HepG2 (cell line): ENCODE results near the gene CDYL. TPM values are rescaled to one million over a fixed set of nuclear protein-coding genes. Genes with fewer than 3 reads are reported as not detected.

Experiments
- ATAD3A ChIP-seq: sonication (generic); formaldehyde crosslinking; IDR thresholded peaks from 2 replicates; pipeline ENCODE4 v1.4.0; 2020; ENCODE audit warnings: missing genetic modification reagents
- CC2D1A ChIP-seq: sonication (generic); formaldehyde crosslinking; IDR thresholded peaks from 2 replicates; pipeline ENCODE4 v1.8.1; 2023; ENCODE audit warnings: mild to moderate bottlenecking, missing genetic modification reagents
- HCFC1 ChIP-seq: fragments of 150-350 bp; IDR thresholded peaks from 2 replicates; pipeline ENCODE4 v1.6.1; 2014; ENCODE audit warnings: low read depth, low read length
- HOXA5 ChIP-seq: sonication (generic); formaldehyde crosslinking; IDR thresholded peaks from 2 replicates; pipeline ENCODE4 v1.4.0; 2020; ENCODE audit warnings: missing genetic modification reagents
- HOXA7 ChIP-seq: sonication (generic); formaldehyde crosslinking; IDR thresholded peaks from 2 replicates; pipeline ENCODE4 v1.8.1; 2022; ENCODE audit warnings: mild to moderate bottlenecking, missing genetic modification reagents, moderate library complexity
- JUND ChIP-seq: sonication (generic); formaldehyde crosslinking; IDR thresholded peaks from 2 replicates; pipeline ENCODE4 v1.8.0; 2022; ENCODE audit warnings: mild to moderate bottlenecking, missing genetic modification reagents
- NFIB ChIP-seq: sonication (generic); formaldehyde crosslinking; IDR thresholded peaks from 2 replicates; pipeline ENCODE4 v1.9.0; 2021; ENCODE audit warnings: missing genetic modification reagents, mild to moderate bottlenecking, borderline replicate concordance
- POGZ ChIP-seq: sonication (generic); formaldehyde crosslinking; IDR thresholded peaks from 2 replicates; pipeline ENCODE4 v1.4.0; 2020; ENCODE audit warnings: mild to moderate bottlenecking, missing genetic modification reagents
- SAFB2 ChIP-seq: sonication (generic); formaldehyde crosslinking; IDR thresholded peaks from 2 replicates; pipeline ENCODE4 v1.5.1; 2020; ENCODE audit warnings: missing genetic modification reagents, low read depth, mild to moderate bottlenecking, borderline replicate concordance
- SMAD9 ChIP-seq: sonication (generic); formaldehyde crosslinking; IDR thresholded peaks from 2 replicates; pipeline ENCODE4 v1.5.1; 2020; ENCODE audit warnings: mild to moderate bottlenecking, missing genetic modification reagents
- ZBTB8A ChIP-seq: sonication (generic); formaldehyde crosslinking; IDR thresholded peaks from 2 replicates; pipeline ENCODE4 v1.4.0; 2020; ENCODE audit warnings: mild to moderate bottlenecking, low read depth, missing genetic modification reagents, borderline replicate concordance
- ZEB1 ChIP-seq: IDR thresholded peaks from 2 replicates; pipeline ENCODE4 v1.6.1; 2012; ENCODE audit warnings: mild to moderate bottlenecking, low read depth, inconsistent platforms; ENCODE audit not compliant: insufficient replicate concordance
- ZFP41 ChIP-seq: sonication (generic); formaldehyde crosslinking; IDR thresholded peaks from 2 replicates; pipeline ENCODE4 v1.4.0; 2020; ENCODE audit warnings: mild to moderate bottlenecking, missing genetic modification reagents, borderline replicate concordance
- ZNF260 ChIP-seq: sonication (generic); formaldehyde crosslinking; IDR thresholded peaks from 2 replicates; pipeline ENCODE4 v1.4.0; 2020; ENCODE audit warnings: missing genetic modification reagents, low read depth, mild to moderate bottlenecking, borderline replicate concordance
- ZNF333 ChIP-seq: sonication (generic); formaldehyde crosslinking; IDR thresholded peaks from 2 replicates; pipeline ENCODE4 v1.4.0; 2020; ENCODE audit warnings: mild to moderate bottlenecking, missing genetic modification reagents, borderline replicate concordance
- polyA plus RNA-seq, 8 experiments: library from polyadenylated mRNA; depleted of rRNA in 3 of 8; stranded (reverse) in 7 of 8; unstranded in 1 of 8; fragments of >200 nt; fragmentation: Illumina TruSeq in 4 of 8; extraction: Trizol in 4 of 8; gene quantifications; 2 replicates each; pipeline versions ENCODE4 v1.2.1 to v1.2.3, GENCODE V29; 2011 to 2016; ENCODE audit warnings: low read depth in 4 of 8, missing spikeins in 1 of 8, mixed read lengths in 1 of 8; ENCODE audit not compliant: insufficient read depth in 1 of 8
- total RNA-seq, 5 experiments: library from RNA; depleted of rRNA; stranded (reverse); fragments of >200 nt; fragmentation: Illumina TruSeq; extraction: Trizol; gene quantifications; 2 replicates each; pipeline ENCODE4 v1.2.3, GENCODE V29; 2016; ENCODE audit warnings: low read depth in 1 of 5
- TF ChIP-seq, protein P1 (sequence below): IDR thresholded peaks from 2 replicates; pipeline ENCODE4 v1.6.1; 2016; ENCODE audit warnings: mild to moderate bottlenecking, missing biosample characterization, missing genetic modification reagents
- TF ChIP-seq, protein P2 (sequence below), 2 experiments: sonication (generic) in 1 of 2; formaldehyde crosslinking in 1 of 2; IDR thresholded peaks; 2 replicates each; pipeline versions ENCODE4 v1.6.1 to v1.9.0; 2014 to 2022; ENCODE audit warnings: antibody characterized with exemption in 1 of 2, borderline replicate concordance in 1 of 2, inconsistent platforms in 1 of 2, low read depth in 1 of 2, missing genetic modification reagents in 1 of 2
- TF ChIP-seq, protein P3 (sequence below): sonication (generic); formaldehyde crosslinking; IDR thresholded peaks from 2 replicates; pipeline ENCODE4 v1.8.1; 2023; ENCODE audit warnings: mild to moderate bottlenecking, missing genetic modification reagents
- TF ChIP-seq, protein P4 (sequence below): IDR thresholded peaks from 2 replicates; pipeline ENCODE4 v1.6.1; 2016; ENCODE audit warnings: mild to moderate bottlenecking

CDYL gene
- total and polyA plus RNA-seq, 2 of the 13 experiments (the other 11 are each of a cell fraction or from before 2014, with no cell fraction given): 22.8 to 105 TPM

DNA sequence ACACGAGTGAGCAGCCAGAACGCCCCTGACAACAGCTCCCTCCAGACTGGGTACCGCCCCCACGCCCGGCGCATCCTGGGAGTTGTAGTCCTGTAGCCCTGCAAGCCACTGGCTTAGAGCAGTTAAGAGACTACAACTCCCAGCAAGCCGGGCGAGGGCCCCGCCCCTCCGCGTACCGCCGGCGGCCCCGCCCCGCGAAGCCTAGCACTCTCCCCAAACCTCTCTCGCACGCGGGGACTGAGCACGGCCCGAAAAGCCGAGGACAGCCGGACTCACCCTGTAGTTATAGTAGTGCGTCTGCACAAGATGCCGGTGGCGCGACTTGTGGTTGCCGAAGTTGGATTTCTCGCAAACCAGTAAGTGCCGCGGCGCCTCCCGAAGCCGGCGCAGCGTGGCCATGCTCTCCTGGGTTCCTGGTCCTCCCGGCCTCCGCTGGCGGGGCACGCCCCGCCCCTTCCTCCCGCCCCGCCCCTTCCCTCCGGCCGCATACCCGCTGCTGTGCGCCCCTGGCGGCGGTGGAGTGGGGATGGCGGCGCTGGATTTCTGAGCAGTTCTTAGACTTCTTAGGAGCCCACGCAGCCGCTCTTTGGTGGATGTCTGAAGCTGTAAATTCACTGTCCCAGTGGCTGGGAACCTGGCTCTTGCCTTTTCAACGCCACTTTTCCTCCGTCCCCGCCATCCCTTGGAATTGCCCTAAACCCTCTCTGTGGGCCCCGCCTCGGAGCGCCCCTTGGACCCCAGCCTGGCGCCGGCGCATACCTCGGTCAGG lies 227.6 kb downstream of the CDYL start, which contains the start of gene RPP40 (continued):
- TF ChIP-seq CC2D1A (CRISPR knock-in tag) (no peak), HOXA5 (CRISPR knock-in tag) (peak; percentile 92), SMAD9 (peak; percentile 96), ZNF333 (CRISPR knock-in tag) (peak; percentile 89), NFIB (CRISPR knock-in tag) (no peak), POGZ (peak; percentile 67), ATAD3A (CRISPR knock-in tag) (no peak), HCFC1 (peak; percentile 97), JUND (CRISPR knock-in tag) (no peak), ZNF260 (CRISPR knock-in tag) (no peak), ZEB1 (no peak), ZBTB8A (CRISPR knock-in tag) (no peak), HOXA7 (CRISPR knock-in tag) (no peak), SAFB2 (CRISPR knock-in tag) (peak; percentile 64; the same call in 1 of the 2 replicates), ZFP41 (CRISPR knock-in tag) (peak; percentile 34; the same call in 1 of the 2 replicates)
- TF ChIP-seq, protein P1, sequence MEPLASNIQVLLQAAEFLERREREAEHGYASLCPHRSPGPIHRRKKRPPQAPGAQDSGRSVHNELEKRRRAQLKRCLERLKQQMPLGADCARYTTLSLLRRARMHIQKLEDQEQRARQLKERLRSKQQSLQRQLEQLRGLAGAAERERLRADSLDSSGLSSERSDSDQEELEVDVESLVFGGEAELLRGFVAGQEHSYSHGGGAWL (CRISPR knock-in tag): peak; percentile 93
- TF ChIP-seq, protein P2, sequence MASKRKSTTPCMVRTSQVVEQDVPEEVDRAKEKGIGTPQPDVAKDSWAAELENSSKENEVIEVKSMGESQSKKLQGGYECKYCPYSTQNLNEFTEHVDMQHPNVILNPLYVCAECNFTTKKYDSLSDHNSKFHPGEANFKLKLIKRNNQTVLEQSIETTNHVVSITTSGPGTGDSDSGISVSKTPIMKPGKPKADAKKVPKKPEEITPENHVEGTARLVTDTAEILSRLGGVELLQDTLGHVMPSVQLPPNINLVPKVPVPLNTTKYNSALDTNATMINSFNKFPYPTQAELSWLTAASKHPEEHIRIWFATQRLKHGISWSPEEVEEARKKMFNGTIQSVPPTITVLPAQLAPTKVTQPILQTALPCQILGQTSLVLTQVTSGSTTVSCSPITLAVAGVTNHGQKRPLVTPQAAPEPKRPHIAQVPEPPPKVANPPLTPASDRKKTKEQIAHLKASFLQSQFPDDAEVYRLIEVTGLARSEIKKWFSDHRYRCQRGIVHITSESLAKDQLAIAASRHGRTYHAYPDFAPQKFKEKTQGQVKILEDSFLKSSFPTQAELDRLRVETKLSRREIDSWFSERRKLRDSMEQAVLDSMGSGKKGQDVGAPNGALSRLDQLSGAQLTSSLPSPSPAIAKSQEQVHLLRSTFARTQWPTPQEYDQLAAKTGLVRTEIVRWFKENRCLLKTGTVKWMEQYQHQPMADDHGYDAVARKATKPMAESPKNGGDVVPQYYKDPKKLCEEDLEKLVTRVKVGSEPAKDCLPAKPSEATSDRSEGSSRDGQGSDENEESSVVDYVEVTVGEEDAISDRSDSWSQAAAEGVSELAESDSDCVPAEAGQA (IDR thresholded peaks at IDR 0.05; ENCODE audit: low read depth): peak; percentile 12; the same call in 1 of the 2 replicates
- TF ChIP-seq, protein P2 (CRISPR knock-in tag; IDR thresholded peaks at IDR 0.05; ENCODE audit: borderline replicate concordance): peak; percentile 95
- TF ChIP-seq, protein P3, sequence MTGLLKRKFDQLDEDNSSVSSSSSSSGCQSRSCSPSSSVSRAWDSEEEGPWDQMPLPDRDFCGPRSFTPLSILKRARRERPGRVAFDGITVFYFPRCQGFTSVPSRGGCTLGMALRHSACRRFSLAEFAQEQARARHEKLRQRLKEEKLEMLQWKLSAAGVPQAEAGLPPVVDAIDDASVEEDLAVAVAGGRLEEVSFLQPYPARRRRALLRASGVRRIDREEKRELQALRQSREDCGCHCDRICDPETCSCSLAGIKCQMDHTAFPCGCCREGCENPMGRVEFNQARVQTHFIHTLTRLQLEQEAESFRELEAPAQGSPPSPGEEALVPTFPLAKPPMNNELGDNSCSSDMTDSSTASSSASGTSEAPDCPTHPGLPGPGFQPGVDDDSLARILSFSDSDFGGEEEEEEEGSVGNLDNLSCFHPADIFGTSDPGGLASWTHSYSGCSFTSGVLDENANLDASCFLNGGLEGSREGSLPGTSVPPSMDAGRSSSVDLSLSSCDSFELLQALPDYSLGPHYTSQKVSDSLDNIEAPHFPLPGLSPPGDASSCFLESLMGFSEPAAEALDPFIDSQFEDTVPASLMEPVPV: no peak
- TF ChIP-seq, protein P4, sequence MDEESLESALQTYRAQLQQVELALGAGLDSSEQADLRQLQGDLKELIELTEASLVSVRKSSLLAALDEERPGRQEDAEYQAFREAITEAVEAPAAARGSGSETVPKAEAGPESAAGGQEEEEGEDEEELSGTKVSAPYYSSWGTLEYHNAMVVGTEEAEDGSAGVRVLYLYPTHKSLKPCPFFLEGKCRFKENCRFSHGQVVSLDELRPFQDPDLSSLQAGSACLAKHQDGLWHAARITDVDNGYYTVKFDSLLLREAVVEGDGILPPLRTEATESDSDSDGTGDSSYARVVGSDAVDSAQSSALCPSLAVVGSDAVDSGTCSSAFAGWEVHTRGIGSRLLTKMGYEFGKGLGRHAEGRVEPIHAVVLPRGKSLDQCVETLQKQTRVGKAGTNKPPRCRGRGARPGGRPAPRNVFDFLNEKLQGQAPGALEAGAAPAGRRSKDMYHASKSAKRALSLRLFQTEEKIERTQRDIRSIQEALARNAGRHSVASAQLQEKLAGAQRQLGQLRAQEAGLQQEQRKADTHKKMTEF (CRISPR knock-in tag): peak; percentile 96; the same call in 1 of the 2 replicates
